H9 (cell line): ENCODE results near the gene TEX26. TPM values are rescaled to one million over a fixed set of nuclear protein-coding genes. Genes with fewer than 3 reads are reported as not detected.
"Not testable (repeated sequence)": the region's sequence is repeated elsewhere in the genome, so short reads cannot be mapped to it uniquely, and the experiment has no call there.

Experiments used
- DNase-seq: peaks from one replicate; pipeline ENCODE4 v3.0.0-alpha.2; 2017
- H2AFZ ChIP-seq: one replicate; pipeline ENCODE4 v1.6.1; 2013; ENCODE audit warnings: mild to moderate bottlenecking, low read length, control low read depth, moderate library complexity
- H2AK5ac ChIP-seq: 2 replicates; pipeline ENCODE4 v1.6.1; 2013; ENCODE audit warnings: low read length, control low read depth, mixed read lengths; ENCODE audit not compliant: insufficient read length
- H2BK120ac ChIP-seq: one replicate; pipeline ENCODE4 v1.6.1; 2013; ENCODE audit warnings: low read depth, mild to moderate bottlenecking, low read length, control low read depth, inconsistent platforms; ENCODE audit not compliant: poor library complexity, severe bottlenecking
- H2BK12ac ChIP-seq: 2 replicates; pipeline ENCODE4 v1.6.1; 2013; ENCODE audit warnings: low read length, control low read depth, mixed read lengths, low read depth; ENCODE audit not compliant: insufficient read length
- H2BK15ac ChIP-seq: 2 replicates; pipeline ENCODE4 v1.6.1; 2013; ENCODE audit warnings: low read depth, low read length, control low read depth
- H2BK20ac ChIP-seq: one replicate; pipeline ENCODE4 v1.6.1; 2013; ENCODE audit warnings: low read depth, mild to moderate bottlenecking, low read length, control low read depth, inconsistent platforms; ENCODE audit not compliant: poor library complexity, severe bottlenecking
- H2BK5ac ChIP-seq: 2 replicates; pipeline ENCODE4 v1.6.1; 2013; ENCODE audit warnings: low read length, control low read depth, mixed read lengths; ENCODE audit not compliant: insufficient read length
- H3K14ac ChIP-seq: 2 replicates; pipeline ENCODE4 v1.6.1; 2013; ENCODE audit warnings: low read length, control low read depth; ENCODE audit not compliant: insufficient read depth
- H3K18ac ChIP-seq: 2 replicates; pipeline ENCODE4 v1.6.1; 2013; ENCODE audit warnings: low read depth, mild to moderate bottlenecking, mixed read lengths, low read length, control low read depth; ENCODE audit not compliant: insufficient read length
- H3K23ac ChIP-seq: 2 replicates; pipeline ENCODE4 v1.6.1; 2013; ENCODE audit warnings: low read length, control low read depth, mixed read lengths, low read depth; ENCODE audit not compliant: insufficient read length
- H3K23me2 ChIP-seq: 2 replicates; pipeline ENCODE4 v1.6.1; 2013; ENCODE audit warnings: low read depth, mild to moderate bottlenecking, mixed read lengths, low read length, control low read depth; ENCODE audit not compliant: insufficient read length, poor library complexity, severe bottlenecking
- H3K27ac ChIP-seq: 2 replicates; pipeline ENCODE4 v1.5.1; 2013; ENCODE audit warnings: low read length, control low read depth, mixed read lengths, low read depth; ENCODE audit not compliant: insufficient read length
- H3K27me3 ChIP-seq: 2 replicates; pipeline ENCODE4 v1.6.1; 2013; ENCODE audit warnings: low read length, control low read depth, inconsistent platforms; ENCODE audit not compliant: insufficient read depth
- H3K4ac ChIP-seq: 2 replicates; pipeline ENCODE4 v1.6.1; 2013; ENCODE audit warnings: low read depth, mild to moderate bottlenecking, control low read depth, inconsistent platforms, low read length, moderate library complexity
- H3K4me1 ChIP-seq: 2 replicates; pipeline ENCODE4 v1.6.1; 2013; ENCODE audit warnings: low read length, control low read depth, inconsistent platforms; ENCODE audit not compliant: insufficient read depth
- H3K4me2 ChIP-seq: 2 replicates; pipeline ENCODE4 v1.6.1; 2013; ENCODE audit warnings: low read length, control low read depth, mixed read lengths; ENCODE audit not compliant: insufficient read length, insufficient read depth
- H3K56ac ChIP-seq: 2 replicates; pipeline ENCODE4 v1.6.1; 2013; ENCODE audit warnings: low read depth, mild to moderate bottlenecking, mixed read lengths, low read length, control low read depth; ENCODE audit not compliant: insufficient read length
- H3K79me1 ChIP-seq: 2 replicates; pipeline ENCODE4 v1.6.1; 2013; ENCODE audit warnings: low read depth, mild to moderate bottlenecking, moderate library complexity, low read length, control low read depth, inconsistent platforms; ENCODE audit not compliant: insufficient read depth, poor library complexity, severe bottlenecking
- H3K79me2 ChIP-seq: 2 replicates; pipeline ENCODE4 v1.6.1; 2013; ENCODE audit warnings: low read length, control low read depth, inconsistent platforms; ENCODE audit not compliant: insufficient read depth
- H3K9ac ChIP-seq: 2 replicates; pipeline ENCODE4 v1.6.1; 2013; ENCODE audit warnings: low read length, control low read depth, mixed read lengths; ENCODE audit not compliant: insufficient read length; ENCODE audit errors: extremely low read depth
- H3K9me3 ChIP-seq: one replicate; pipeline ENCODE4 v1.6.1; 2013; ENCODE audit warnings: low read depth, low read length, inconsistent platforms; ENCODE audit not compliant: control insufficient read depth
- H3T11ph ChIP-seq: one replicate; pipeline ENCODE4 v1.6.1; 2013; ENCODE audit warnings: mild to moderate bottlenecking, low read length, control low read depth, inconsistent platforms
- H4K20me1 ChIP-seq: one replicate; pipeline ENCODE4 v1.6.1; 2013; ENCODE audit not compliant: control insufficient read depth, insufficient read length, insufficient read depth
- H4K5ac ChIP-seq: 2 replicates; pipeline ENCODE4 v1.6.1; 2013; ENCODE audit warnings: low read depth, mild to moderate bottlenecking, mixed read lengths, low read length, control low read depth; ENCODE audit not compliant: insufficient read length
- H4K8ac ChIP-seq: replicated peaks from 2 replicates; pipeline ENCODE4 v1.6.1; 2013; ENCODE audit warnings: low read length, control low read depth, mixed read lengths, low read depth; ENCODE audit not compliant: insufficient read length
- H4K91ac ChIP-seq: 2 replicates; pipeline ENCODE4 v1.6.1; 2013; ENCODE audit warnings: low read depth, mild to moderate bottlenecking, moderate library complexity, mixed read lengths, low read length, control low read depth; ENCODE audit not compliant: insufficient read length
- H3K27ac Mint-ChIP-seq, 3 experiments: 2 replicates in 2 of 3; 3 replicates in 1 of 3; pipeline ENCODE4 v1.8.0; 2020 to 2021; ENCODE audit warnings: mixed read lengths in 3 of 3, mild to moderate bottlenecking in 1 of 3, moderate library complexity in 1 of 3
- H3K27me3 Mint-ChIP-seq: 2 replicates; pipeline ENCODE4 v1.8.0; 2021; ENCODE audit warnings: low read depth, mild to moderate bottlenecking, moderate library complexity, mixed read lengths
- H3K36me3 Mint-ChIP-seq, 3 experiments: 2 replicates in 2 of 3; 3 replicates in 1 of 3; pipeline ENCODE4 v1.8.0; 2020 to 2021; ENCODE audit warnings: low read depth in 3 of 3, mixed read lengths in 3 of 3; ENCODE audit not compliant: insufficient read depth in 1 of 3
- H3K4me1 Mint-ChIP-seq, 2 experiments: 2 replicates each; pipeline ENCODE4 v1.8.0; 2020; ENCODE audit warnings: mixed read lengths in 2 of 2
- H3K4me3 Mint-ChIP-seq, 2 experiments: 2 replicates in 1 of 2; 3 replicates in 1 of 2; pipeline ENCODE4 v1.8.0; 2020 to 2021; ENCODE audit warnings: mild to moderate bottlenecking in 2 of 2, mixed read lengths in 2 of 2, moderate library complexity in 1 of 2
- H3K9me3 Mint-ChIP-seq, 2 experiments: 2 replicates in 1 of 2; 3 replicates in 1 of 2; pipeline ENCODE4 v1.8.0; 2020; ENCODE audit warnings: mild to moderate bottlenecking in 2 of 2, mixed read lengths in 2 of 2, moderate library complexity in 1 of 2
- WGBS: extraction: QIAGEN DNeasy Blood & Tissue Kit; methylation state at CpG from one replicate; pipeline ENCODE4 v1.1.7; 2013; ENCODE audit warnings: missing lambda C conversion rate, low lambda C conversion rate, mixed read lengths; ENCODE audit not compliant: insufficient read length; ENCODE audit errors: extremely low coverage; 5-methylcytosine and 5-hydroxymethylcytosine counted together
- total RNA-seq: library from RNA; stranded (reverse); gene quantifications from 2 replicates; pipeline ENCODE4 v1.2.1, GENCODE V29; 2021
- TF ChIP-seq, protein P1 (sequence below): fragments of 200-600 bp; sonication (generic); conservative IDR thresholded peaks from 3 replicates; pipeline ENCODE4 v1.8.0; 2021; ENCODE audit warnings: antibody characterized with exemption, mild to moderate bottlenecking

The TEX26 gene
- total RNA-seq, 1 experiment from 2014 or later = not detected

DNA sequence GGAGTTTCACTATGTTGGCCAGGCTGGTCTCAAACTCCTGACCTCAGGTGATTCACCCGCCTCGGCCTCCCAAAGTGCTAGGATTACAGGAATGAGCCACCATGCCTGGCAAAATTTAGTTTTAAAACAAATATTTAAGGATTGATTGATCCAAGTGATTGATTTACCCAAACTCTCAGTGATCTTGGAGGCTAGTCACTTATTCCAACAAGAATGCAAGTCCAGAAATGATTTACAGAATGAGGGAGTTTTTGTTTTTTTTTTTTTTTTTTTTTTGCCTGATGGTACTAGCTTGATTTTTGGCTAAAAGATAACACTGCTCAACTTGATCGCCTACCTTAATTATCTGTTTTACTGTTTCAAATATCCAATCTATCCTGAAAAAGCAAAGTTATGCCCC lies 5.7 kb upstream of the TEX26 start:
- TF ChIP-seq, protein P1, sequence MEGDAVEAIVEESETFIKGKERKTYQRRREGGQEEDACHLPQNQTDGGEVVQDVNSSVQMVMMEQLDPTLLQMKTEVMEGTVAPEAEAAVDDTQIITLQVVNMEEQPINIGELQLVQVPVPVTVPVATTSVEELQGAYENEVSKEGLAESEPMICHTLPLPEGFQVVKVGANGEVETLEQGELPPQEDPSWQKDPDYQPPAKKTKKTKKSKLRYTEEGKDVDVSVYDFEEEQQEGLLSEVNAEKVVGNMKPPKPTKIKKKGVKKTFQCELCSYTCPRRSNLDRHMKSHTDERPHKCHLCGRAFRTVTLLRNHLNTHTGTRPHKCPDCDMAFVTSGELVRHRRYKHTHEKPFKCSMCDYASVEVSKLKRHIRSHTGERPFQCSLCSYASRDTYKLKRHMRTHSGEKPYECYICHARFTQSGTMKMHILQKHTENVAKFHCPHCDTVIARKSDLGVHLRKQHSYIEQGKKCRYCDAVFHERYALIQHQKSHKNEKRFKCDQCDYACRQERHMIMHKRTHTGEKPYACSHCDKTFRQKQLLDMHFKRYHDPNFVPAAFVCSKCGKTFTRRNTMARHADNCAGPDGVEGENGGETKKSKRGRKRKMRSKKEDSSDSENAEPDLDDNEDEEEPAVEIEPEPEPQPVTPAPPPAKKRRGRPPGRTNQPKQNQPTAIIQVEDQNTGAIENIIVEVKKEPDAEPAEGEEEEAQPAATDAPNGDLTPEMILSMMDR = no peak
- Histone ChIP-seq H2BK12ac (no peak overlapping the region), H2BK5ac (no peak overlapping the region), H3K18ac (no peak overlapping the region), H2BK120ac (no peak overlapping the region), H3K79me2 (no peaks in the 10 kb centered on the region), H3K9me3 (no peaks in the 10 kb centered on the region), H2BK15ac (no peak overlapping the region), H3K27ac (no peak overlapping the region), H3K23ac (no peak overlapping the region), H4K5ac (no peak overlapping the region), H4K8ac (no peak overlapping the region), H3K14ac (no peak overlapping the region), H3K23me2 (no peaks in the 10 kb centered on the region), H3K9ac (no peak overlapping the region), H2BK20ac (no peak overlapping the region), H4K20me1 (no peaks in the 10 kb centered on the region), H3K4me1 (no peaks in the 10 kb centered on the region), H3K56ac (no peak overlapping the region), H3K4ac (no peak overlapping the region), H3K79me1 (no peaks in the 10 kb centered on the region), H3T11ph (no peak overlapping the region), H2AFZ (no peak overlapping the region), H2AK5ac (no peak overlapping the region), H3K27me3 (no peaks in the 10 kb centered on the region), H4K91ac (no peak overlapping the region), H3K4me2 (no peak overlapping the region)
- Mint-ChIP-seq H3K4me3 (no peak overlapping the region), H3K4me1 (peaks cover 5 to 7% of the 10 kb centered on the region in 2 experiments), H3K27ac (no peak overlapping the region), H3K9me3 (no peaks in the 10 kb centered on the region), H3K36me3 (no peaks in the 10 kb centered on the region), H3K27me3 (peaks cover 7% of the 10 kb centered on the region)
- WGBS = no CpG with 5 or more reads among the region's 3 CpGs
- no peak for DNase-seq

DNA sequence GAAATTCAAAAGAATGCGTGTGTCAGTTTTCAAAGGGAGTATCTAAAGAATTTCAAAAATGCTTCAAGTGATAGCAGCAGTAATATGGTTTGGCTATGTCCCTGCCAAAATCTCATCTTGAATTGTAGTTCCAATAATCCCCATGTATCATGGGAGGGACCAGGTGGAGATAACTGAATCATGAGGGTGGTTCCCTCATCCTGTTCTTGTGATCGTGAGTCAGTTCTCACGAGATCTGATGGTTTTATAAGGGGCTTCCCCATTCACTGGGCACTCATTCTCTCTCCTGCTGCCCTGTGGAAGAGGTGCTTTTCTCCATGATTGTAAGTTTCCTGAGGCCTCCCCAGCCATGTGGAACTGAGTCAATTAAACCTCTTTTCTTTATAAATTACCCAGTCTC lies 5.3 kb upstream of the TEX26 start:
- H3K14ac ChIP-seq, H2BK12ac ChIP-seq, H2BK5ac ChIP-seq, H3K23ac ChIP-seq, H3K18ac ChIP-seq, H3K4me1 ChIP-seq, H3K36me3 Mint-ChIP-seq, H3K4ac ChIP-seq, H4K91ac ChIP-seq, H3K4me3 Mint-ChIP-seq, H2AFZ ChIP-seq, H4K5ac ChIP-seq, H2BK15ac ChIP-seq, H3K4me2 ChIP-seq, H4K8ac ChIP-seq, H2BK120ac ChIP-seq, H3K79me2 ChIP-seq, H3K27me3 ChIP-seq, H3K9me3 ChIP-seq, DNase-seq, H3T11ph ChIP-seq, H2BK20ac ChIP-seq, H2AK5ac ChIP-seq, H3K56ac ChIP-seq, H3K23me2 ChIP-seq, H3K9ac ChIP-seq, H3K4me1 Mint-ChIP-seq, H3K9me3 Mint-ChIP-seq, H3K79me1 ChIP-seq, H4K20me1 ChIP-seq, H3K27ac ChIP-seq, H3K27ac Mint-ChIP-seq: not testable (repeated sequence)
- WGBS = no CpG with 5 or more reads among the region's 3 CpGs
- peaks cover 11% of the 10 kb centered on the region for H3K27me3 Mint-ChIP-seq
